ENCODE data around the gene KLF11.

The KLF11 gene

GRCh38 chr2:10067330-10067729 is 24.0 kb downstream of the KLF11 start:
- DNase-seq = no peak

- no peak for DNase-seq
These were observed 24.5 kb downstream of the KLF11 start for GRCh38 chr2:10067881-10068280.

- no peak for DNase-seq
These were observed 27.8 kb downstream of the KLF11 start for GRCh38 chr2:10071176-10071575.

GRCh38 chr2:10071595-10071994 is 28.2 kb downstream of the KLF11 start:
- DNase-seq = no peak

- DNase-seq = peak; percentile 80
These were observed 29.5 kb downstream of the KLF11 start for GRCh38 chr2:10072656-10073480.

- no peak for DNase-seq
These were observed 30.4 kb downstream of the KLF11 start for GRCh38 chr2:10073706-10074105.

GRCh38 chr2:10075101-10075500 is 31.8 kb downstream of the KLF11 start:
- no peak for DNase-seq

- DNase-seq = no peak
These were observed 32.3 kb downstream of the KLF11 start for GRCh38 chr2:10075571-10076209.

GRCh38 chr2:10076511-10076910 is 33.2 kb downstream of the KLF11 start:
- no peak for DNase-seq

- DNase-seq = no peak
These were observed 33.7 kb downstream of the KLF11 start for GRCh38 chr2:10076988-10077527.

- no peak for DNase-seq
These were observed 34.7 kb downstream of the KLF11 start for GRCh38 chr2:10078001-10078400.

GRCh38 chr2:10078704-10079265 is 35.4 kb downstream of the KLF11 start:
- DNase-seq = no peak

- DNase-seq = peak; percentile 4
These were observed 36.0 kb downstream of the KLF11 start for GRCh38 chr2:10079266-10079869.

- no peak for DNase-seq
These were observed 36.7 kb downstream of the KLF11 start, which contains the start of gene CYS1 for GRCh38 chr2:10079870-10080535. CYS1 (minus strand) TSS chr2:10080411; CDS start chr2:10080223, 188 bp downstream.

- DNase-seq = peak; percentile 8
These were observed 37.4 kb downstream of the KLF11 start for GRCh38 chr2:10080536-10081304.

- no peak for DNase-seq
These were observed 39.7 kb downstream of the KLF11 start for GRCh38 chr2:10083046-10083445.

GRCh38 chr2:10083692-10084211 is 40.4 kb downstream of the KLF11 start:
- no peak for DNase-seq

- no peak for DNase-seq
These were observed 41.0 kb downstream of the KLF11 start for GRCh38 chr2:10084223-10084865.

GRCh38 chr2:10085043-10085667 is 41.8 kb downstream of the KLF11 start:
- no peak for DNase-seq

- no peak for DNase-seq
These were observed 42.3 kb downstream of the KLF11 start for GRCh38 chr2:10085668-10086059.

GRCh38 chr2:10086950-10087349 is 43.6 kb downstream of the KLF11 start:
- no peak for DNase-seq

Measured in activated naive CD4-positive, alpha-beta T cell treated with Interleukin-2 at 50 U/mL for 16 hours (primary cell).